Peyer's patch (tissue), 4 donors: ENCODE results near the gene ERLIN1. TPM values are rescaled to one million over a fixed set of nuclear protein-coding genes. Genes with fewer than 3 reads are reported as not detected.
A peak's percentile ranks its signal among the peaks of the same experiment; 100 is the strongest.

Experiments
- DNase-seq, 3 donors: peaks; one replicate each; pipeline ENCODE4 v3.0.0-alpha.2; 2017 to 2019
- H3K27ac ChIP-seq, 4 donors: fragments of 200-600 bp; sonication (generic); one replicate each; pipeline ENCODE4 v1.5.1; 2016 to 2019
- H3K27me3 ChIP-seq, 2 donors: fragments of 200-600 bp; sonication (generic); one replicate each; pipeline ENCODE4 v1.5.1; 2019
- H3K36me3 ChIP-seq, 3 donors: fragments of 200-600 bp; sonication (generic); one replicate each; pipeline ENCODE4 v1.5.1; 2016 to 2019
- H3K4me1 ChIP-seq, 4 donors: fragments of 200-600 bp; sonication (generic); one replicate each; pipeline ENCODE4 v1.5.1; 2016 to 2019
- H3K4me3 ChIP-seq, 4 donors: fragments of 200-600 bp; sonication (generic); 1 replicate in 3 of 4; 2 replicates in 1 of 4; pipeline ENCODE4 v1.5.1; 2016 to 2019; ENCODE audit warnings: mild to moderate bottlenecking in 1 of 4
- H3K9me3 ChIP-seq, 4 donors: fragments of 200-600 bp; sonication (generic); one replicate each; pipeline ENCODE4 v1.5.1; 2016 to 2019; ENCODE audit warnings: mild to moderate bottlenecking in 1 of 4
- POLR2A ChIP-seq, 2 donors: fragments of 450-650 bp; IDR thresholded peaks; one replicate each; pipeline ENCODE4 v1.5.1; 2017; ENCODE audit warnings: antibody characterized with exemption in 2 of 2, mild to moderate bottlenecking in 2 of 2, moderate library complexity in 2 of 2
- total RNA-seq, 4 donors: library from RNA; depleted of rRNA; stranded (reverse); fragments of >200 nt; gene quantifications; one replicate each; pipeline ENCODE4 v1.1.0, GENCODE V29; 2016
- TF ChIP-seq, protein P1 (sequence below), 6 experiments: fragments of 450-650 bp in 4 of 6; fragments of 200-600 bp in 2 of 6; sonication (generic) in 1 of 6; IDR thresholded peaks; one replicate each; pipeline ENCODE4 v1.5.1; 2017 to 2019; ENCODE audit warnings: antibody characterized with exemption in 6 of 6, mild to moderate bottlenecking in 3 of 6, moderate library complexity in 1 of 6

The ERLIN1 gene
- total RNA-seq, 4 donors from 2014 or later, result 5.8 to 28.7 (median 26.3) TPM

DNA sequence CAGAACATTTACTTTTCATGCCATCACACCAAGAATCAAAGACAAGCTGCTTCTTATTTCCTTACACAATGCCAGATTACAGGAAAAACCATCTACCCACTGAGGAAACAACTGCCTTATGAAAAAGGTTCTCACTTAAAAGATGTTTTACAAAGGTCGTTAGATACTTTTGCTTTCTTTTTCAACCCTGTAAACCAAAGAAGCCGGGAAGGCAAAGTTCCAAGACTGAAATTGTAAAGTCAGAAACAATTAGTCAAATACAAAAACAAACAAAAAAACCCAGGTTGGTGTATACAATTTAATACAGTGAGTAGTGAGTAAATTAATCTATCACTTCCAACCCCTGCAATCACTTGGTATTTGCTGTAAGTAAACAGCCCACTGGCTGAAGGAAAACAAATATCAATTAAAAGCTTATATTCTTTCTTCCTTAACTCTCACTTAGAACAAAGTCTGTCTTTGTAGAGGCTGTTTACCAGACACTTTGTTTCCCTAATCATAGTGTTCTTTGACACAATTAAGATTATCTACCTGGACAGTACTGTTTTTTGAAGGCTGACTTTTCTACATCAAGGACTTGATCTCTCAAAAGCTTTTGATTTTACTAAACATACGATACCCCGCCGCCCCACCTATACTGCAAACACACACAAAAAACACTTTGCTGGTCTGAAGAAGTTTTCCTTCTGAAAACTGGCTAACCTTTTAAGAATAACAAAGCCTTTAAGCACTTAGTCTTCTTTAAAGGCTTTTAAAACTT is 18.1 kb downstream of the ERLIN1 start:
- Histone ChIP-seq H3K27ac (peak overlapping the region in 3 of 4 donors; percentile 37 to 74 (median 69)), H3K36me3 (peaks cover 0 to 18% (median 0%) of the 10 kb centered on the region in 3 donors), H3K9me3 (no peaks in the 10 kb centered on the region), H3K27me3 (no peaks in the 10 kb centered on the region), H3K4me1 (peaks cover 0 to 5% (median 0%) of the 10 kb centered on the region in 4 donors), H3K4me3 (peak overlapping the region in 2 of 4 donors; percentile 18 to 24)
- TF ChIP-seq POLR2A (IDR thresholded peaks at IDR 0.05), result no peak
- TF ChIP-seq, protein P1, sequence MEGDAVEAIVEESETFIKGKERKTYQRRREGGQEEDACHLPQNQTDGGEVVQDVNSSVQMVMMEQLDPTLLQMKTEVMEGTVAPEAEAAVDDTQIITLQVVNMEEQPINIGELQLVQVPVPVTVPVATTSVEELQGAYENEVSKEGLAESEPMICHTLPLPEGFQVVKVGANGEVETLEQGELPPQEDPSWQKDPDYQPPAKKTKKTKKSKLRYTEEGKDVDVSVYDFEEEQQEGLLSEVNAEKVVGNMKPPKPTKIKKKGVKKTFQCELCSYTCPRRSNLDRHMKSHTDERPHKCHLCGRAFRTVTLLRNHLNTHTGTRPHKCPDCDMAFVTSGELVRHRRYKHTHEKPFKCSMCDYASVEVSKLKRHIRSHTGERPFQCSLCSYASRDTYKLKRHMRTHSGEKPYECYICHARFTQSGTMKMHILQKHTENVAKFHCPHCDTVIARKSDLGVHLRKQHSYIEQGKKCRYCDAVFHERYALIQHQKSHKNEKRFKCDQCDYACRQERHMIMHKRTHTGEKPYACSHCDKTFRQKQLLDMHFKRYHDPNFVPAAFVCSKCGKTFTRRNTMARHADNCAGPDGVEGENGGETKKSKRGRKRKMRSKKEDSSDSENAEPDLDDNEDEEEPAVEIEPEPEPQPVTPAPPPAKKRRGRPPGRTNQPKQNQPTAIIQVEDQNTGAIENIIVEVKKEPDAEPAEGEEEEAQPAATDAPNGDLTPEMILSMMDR (IDR thresholded peaks at IDR 0.05), result no peak
- no peak for DNase-seq

- peaks cover 0 to 5% (median 0%) of the 10 kb centered on the region in 4 donors for H3K4me1 ChIP-seq
- DNase-seq, result no peak
- no peak overlapping the region for H3K4me3 ChIP-seq
- H3K27me3 ChIP-seq, result no peaks in the 10 kb centered on the region
- H3K9me3 ChIP-seq, result no peaks in the 10 kb centered on the region
- peaks cover 0 to 30% (median 0%) of the 10 kb centered on the region in 3 donors for H3K36me3 ChIP-seq
- H3K27ac ChIP-seq, result no peak overlapping the region
- TF ChIP-seq POLR2A (IDR thresholded peaks at IDR 0.05), result no peak
- TF ChIP-seq, protein P1 (IDR thresholded peaks at IDR 0.05), result no peak
Measured at GRCh38 chr10:100163704-100164621, 21.9 kb downstream of the ERLIN1 start.

- Histone ChIP-seq H3K4me1 (no peaks in the 10 kb centered on the region), H3K9me3 (no peaks in the 10 kb centered on the region), H3K36me3 (peaks cover 0 to 30% (median 0%) of the 10 kb centered on the region in 3 donors), H3K27ac (no peak overlapping the region), H3K27me3 (no peaks in the 10 kb centered on the region), H3K4me3 (no peak overlapping the region)
- TF ChIP-seq, protein P1 (IDR thresholded peaks at IDR 0.05), result no peak
- TF ChIP-seq POLR2A (IDR thresholded peaks at IDR 0.05), result no peak
- DNase-seq, result no peak
Measured at GRCh38 chr10:100162696-100163095, 23.1 kb downstream of the ERLIN1 start.

DNA sequence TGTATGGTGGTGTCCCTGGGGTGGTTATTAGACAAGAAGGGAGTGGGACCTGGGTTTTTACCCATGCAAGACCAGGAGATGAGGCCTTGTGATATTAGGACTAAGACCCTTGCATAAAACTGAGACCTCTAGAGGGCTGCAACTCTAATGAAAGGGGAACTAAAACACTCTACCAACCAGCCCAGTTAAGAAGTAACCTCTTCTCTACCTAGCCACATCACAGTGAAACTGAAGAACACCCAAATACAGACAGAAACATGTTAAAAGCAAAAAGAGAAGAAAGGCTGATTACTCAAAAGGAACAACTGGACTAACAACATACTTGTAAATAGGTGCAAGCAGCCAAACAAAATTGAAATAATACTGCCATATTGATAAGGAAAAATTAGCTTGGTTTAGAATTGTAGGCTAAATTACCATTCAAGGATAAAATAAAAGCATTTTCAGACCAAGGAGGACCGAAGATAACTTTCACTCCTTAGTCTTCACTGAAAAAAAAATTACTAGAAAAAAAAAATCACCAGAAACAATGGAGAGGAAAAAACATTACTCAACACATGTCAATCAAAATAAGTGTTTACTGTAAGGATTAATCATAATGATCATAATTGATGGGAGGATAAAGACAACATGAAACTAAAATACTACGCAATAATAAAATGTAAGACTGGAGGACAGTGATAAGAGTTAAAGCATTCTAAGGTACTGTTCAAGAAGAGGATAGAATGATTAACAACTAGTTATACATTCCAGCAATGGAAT is 27.6 kb downstream of the ERLIN1 start:
- H3K9me3 ChIP-seq, result no peaks in the 10 kb centered on the region
- no peak overlapping the region for H3K27ac ChIP-seq
- no peaks in the 10 kb centered on the region for H3K27me3 ChIP-seq
- H3K4me1 ChIP-seq, result no peaks in the 10 kb centered on the region
- H3K4me3 ChIP-seq, result no peak overlapping the region
- H3K36me3 ChIP-seq, result peaks cover 0 to 54% (median 0%) of the 10 kb centered on the region in 3 donors
- DNase-seq, result no peak
- TF ChIP-seq POLR2A (IDR thresholded peaks at IDR 0.05), result no peak
- TF ChIP-seq, protein P1 (IDR thresholded peaks at IDR 0.05), result no peak

DNA sequence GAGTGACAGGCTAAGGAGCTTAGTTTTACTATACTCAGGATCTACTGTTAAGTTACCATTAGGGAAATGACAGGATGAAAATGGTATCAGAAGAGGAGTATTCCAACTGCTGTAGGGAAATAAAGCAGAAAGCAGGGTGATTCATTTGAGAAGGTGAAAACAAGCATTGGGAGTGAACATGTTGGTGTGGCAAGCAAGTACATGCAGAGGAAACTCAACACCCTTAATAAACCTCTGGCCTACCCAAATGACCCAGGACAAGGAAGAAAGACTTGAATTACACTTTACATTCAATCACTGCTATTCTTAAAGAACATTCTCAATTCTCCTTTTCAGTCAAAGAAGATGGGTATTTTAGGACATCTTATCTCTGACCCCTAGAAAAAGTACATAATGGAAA is 28.7 kb downstream of the ERLIN1 start:
- Histone ChIP-seq H3K36me3 (peaks cover 0 to 55% (median 0%) of the 10 kb centered on the region in 3 donors), H3K9me3 (no peaks in the 10 kb centered on the region), H3K27me3 (no peaks in the 10 kb centered on the region), H3K4me3 (no peak overlapping the region), H3K27ac (no peak overlapping the region), H3K4me1 (no peaks in the 10 kb centered on the region)
- TF ChIP-seq, protein P1 (IDR thresholded peaks at IDR 0.05), result no peak
- no peak for TF ChIP-seq POLR2A (IDR thresholded peaks at IDR 0.05)
- DNase-seq, result no peak
